ENCODE measurements around the gene POLR2J. TPM values are rescaled to one million over a fixed set of nuclear protein-coding genes. Genes with fewer than 3 reads are reported as not detected.

Gene POLR2J
- total and polyA plus RNA-seq, 10 of the 15 experiments (the other 5 are each of a cell fraction or from before 2014, with no cell fraction given): 16.4 to 119 (median 77.4) TPM

DNA sequence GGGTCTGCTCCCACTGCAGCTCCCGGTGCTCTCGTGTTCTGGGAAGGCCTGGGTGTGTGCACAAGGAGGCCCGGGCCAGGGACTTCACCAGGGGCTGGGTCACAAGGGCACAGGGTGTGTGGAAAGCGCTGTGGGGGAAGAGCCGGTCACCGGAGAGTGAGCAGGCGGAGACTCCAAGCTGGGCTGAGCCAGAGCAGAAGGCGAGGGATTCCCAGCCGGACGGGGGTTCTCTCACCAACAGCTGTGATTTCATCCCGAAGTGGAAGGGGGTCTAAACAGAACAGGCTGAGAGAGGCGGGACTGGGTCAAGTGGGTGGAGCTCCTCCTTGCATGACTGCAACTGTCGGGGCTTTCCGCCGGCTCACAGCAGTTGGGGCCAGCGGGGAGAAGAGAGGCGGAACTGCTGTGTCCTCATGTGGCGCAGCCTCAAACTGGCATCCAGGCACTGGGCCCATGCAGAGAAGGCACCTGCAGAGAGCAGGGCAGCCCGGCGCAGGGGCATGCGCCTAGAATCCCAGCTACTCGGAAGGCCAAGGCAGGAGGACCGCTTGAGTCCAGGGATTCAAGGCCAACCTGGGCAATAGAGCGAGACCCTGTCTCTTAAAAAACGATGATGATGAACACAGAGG lies 53.0 kb downstream of the POLR2J start (continued):
- TF ChIP-seq PAX8 (IDR thresholded peaks at IDR 0.05) (no peak), NFIC (IDR thresholded peaks at IDR 0.05; ENCODE audit: low read depth, low read length) (no peak), LARP7 (IDR thresholded peaks at IDR 0.05) (no peak; the same call in 1 of the 2 replicates), SMAD5 (IDR thresholded peaks at IDR 0.05; ENCODE audit: low read depth) (peak; percentile 55; the same call in 1 of the 2 replicates), NFXL1 (IDR thresholded peaks at IDR 0.05; ENCODE audit: borderline replicate concordance) (no peak), ZBED1 (IDR thresholded peaks at IDR 0.05; ENCODE audit: borderline replicate concordance) (peak; percentile 58; the same call in 1 of the 2 replicates), NR2C2 (IDR thresholded peaks at IDR 0.05; ENCODE audit: borderline replicate concordance, control insufficient read depth, insufficient read length, low read depth) (no peak), GATAD2B (conservative IDR thresholded peaks at IDR 0.05; ENCODE audit: low read depth) (peak; percentile 42; the same call in 1 of the 2 replicates), IKZF1 (conservative IDR thresholded peaks at IDR 0.05) (peak; percentile 88), SP1 (IDR thresholded peaks at IDR 0.05; ENCODE audit: low read depth, low read length) (peak; percentile 67), ZSCAN29 (IDR thresholded peaks at IDR 0.05) (no peak), MYC (IDR thresholded peaks at IDR 0.05; ENCODE audit: insufficient read depth, insufficient read length, insufficient replicate concordance, low read length, severe bottlenecking) (peak; percentile 24), POLR2AphosphoS5 (IDR thresholded peaks at IDR 0.05; ENCODE audit: low read length) (peak; percentile 89), RFX5 (IDR thresholded peaks at IDR 0.05; ENCODE audit: low read depth, low read length) (no peak), IRF4 (IDR thresholded peaks at IDR 0.05; ENCODE audit: low read depth, low read length) (0 out of 2 replicates have a peak, but pooled peaks have one; percentile 43), SMARCA5 (IDR thresholded peaks at IDR 0.05) (no peak), RBBP5 (conservative IDR thresholded peaks at IDR 0.05) (no peak), CBX5 (IDR thresholded peaks at IDR 0.05; ENCODE audit: low read depth) (no peak), EED (IDR thresholded peaks at IDR 0.05; ENCODE audit: low read depth) (peak; percentile 88), JUND (IDR thresholded peaks at IDR 0.05; ENCODE audit: low read depth, low read length) (no peak), FOXM1 (IDR thresholded peaks at IDR 0.05; ENCODE audit: low read depth, low read length) (no peak), TCF3 (IDR thresholded peaks at IDR 0.05; ENCODE audit: borderline replicate concordance, insufficient read depth, low read depth, low read length) (peak; percentile 30; the same call in 1 of the 2 replicates), ESRRA (IDR thresholded peaks at IDR 0.05; ENCODE audit: low read length) (no peak), FOS (IDR thresholded peaks at IDR 0.05; ENCODE audit: borderline replicate concordance, extremely low read depth, insufficient read length) (no peak)
- TF ChIP-seq, protein P1, sequence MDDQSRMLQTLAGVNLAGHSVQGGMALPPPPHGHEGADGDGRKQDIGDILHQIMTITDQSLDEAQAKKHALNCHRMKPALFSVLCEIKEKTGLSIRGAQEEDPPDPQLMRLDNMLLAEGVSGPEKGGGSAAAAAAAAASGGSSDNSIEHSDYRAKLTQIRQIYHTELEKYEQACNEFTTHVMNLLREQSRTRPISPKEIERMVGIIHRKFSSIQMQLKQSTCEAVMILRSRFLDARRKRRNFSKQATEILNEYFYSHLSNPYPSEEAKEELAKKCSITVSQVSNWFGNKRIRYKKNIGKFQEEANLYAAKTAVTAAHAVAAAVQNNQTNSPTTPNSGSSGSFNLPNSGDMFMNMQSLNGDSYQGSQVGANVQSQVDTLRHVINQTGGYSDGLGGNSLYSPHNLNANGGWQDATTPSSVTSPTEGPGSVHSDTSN (IDR thresholded peaks at IDR 0.05; ENCODE audit: insufficient replicate concordance, low read depth, low read length): no peak
- TF ChIP-seq, protein P2, sequence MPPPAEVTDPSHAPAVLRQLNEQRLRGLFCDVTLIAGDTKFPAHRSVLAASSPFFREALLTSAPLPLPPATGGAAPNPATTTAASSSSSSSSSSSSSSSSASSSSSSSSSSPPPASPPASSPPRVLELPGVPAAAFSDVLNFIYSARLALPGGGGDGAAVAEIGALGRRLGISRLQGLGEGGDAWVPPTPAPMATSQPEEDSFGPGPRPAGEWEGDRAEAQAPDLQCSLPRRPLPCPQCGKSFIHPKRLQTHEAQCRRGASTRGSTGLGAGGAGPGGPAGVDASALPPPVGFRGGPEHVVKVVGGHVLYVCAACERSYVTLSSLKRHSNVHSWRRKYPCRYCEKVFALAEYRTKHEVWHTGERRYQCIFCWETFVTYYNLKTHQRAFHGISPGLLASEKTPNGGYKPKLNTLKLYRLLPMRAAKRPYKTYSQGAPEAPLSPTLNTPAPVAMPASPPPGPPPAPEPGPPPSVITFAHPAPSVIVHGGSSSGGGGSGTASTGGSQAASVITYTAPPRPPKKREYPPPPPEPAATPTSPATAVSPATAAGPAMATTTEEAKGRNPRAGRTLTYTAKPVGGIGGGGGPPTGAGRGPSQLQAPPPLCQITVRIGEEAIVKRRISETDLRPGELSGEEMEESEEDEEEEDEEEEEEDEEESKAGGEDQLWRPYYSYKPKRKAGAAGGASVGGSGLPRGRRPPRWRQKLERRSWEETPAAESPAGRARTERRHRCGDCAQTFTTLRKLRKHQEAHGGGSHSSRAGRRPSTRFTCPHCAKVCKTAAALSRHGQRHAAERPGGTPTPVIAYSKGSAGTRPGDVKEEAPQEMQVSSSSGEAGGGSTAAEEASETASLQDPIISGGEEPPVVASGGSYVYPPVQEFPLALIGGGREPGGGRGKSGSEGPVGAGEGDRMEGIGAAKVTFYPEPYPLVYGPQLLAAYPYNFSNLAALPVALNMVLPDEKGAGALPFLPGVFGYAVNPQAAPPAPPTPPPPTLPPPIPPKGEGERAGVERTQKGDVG (CRISPR knock-in tag; IDR thresholded peaks at IDR 0.05): no peak; the same call in 1 of the 2 replicates
- TF ChIP-seq, protein P3, sequence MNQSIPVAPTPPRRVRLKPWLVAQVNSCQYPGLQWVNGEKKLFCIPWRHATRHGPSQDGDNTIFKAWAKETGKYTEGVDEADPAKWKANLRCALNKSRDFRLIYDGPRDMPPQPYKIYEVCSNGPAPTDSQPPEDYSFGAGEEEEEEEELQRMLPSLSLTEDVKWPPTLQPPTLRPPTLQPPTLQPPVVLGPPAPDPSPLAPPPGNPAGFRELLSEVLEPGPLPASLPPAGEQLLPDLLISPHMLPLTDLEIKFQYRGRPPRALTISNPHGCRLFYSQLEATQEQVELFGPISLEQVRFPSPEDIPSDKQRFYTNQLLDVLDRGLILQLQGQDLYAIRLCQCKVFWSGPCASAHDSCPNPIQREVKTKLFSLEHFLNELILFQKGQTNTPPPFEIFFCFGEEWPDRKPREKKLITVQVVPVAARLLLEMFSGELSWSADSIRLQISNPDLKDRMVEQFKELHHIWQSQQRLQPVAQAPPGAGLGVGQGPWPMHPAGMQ (IDR thresholded peaks at IDR 0.05; ENCODE audit: borderline replicate concordance): no peak
